CD4-positive, alpha-beta T cell treated with Interferon gamma for 1 hour (primary cell): ENCODE measurements around the gene C19orf18.
"Not testable (repeated sequence)": the region's sequence is repeated elsewhere in the genome, so short reads cannot be mapped to it uniquely, and the experiment has no call there.

Experiments
- DNase-seq: peaks from one replicate; pipeline ENCODE4 v3.0.0-alpha.2; 2020

C19orf18 gene

GRCh38 chr19:57974434-57974833 is at the start of gene C19orf18:
Gene C19orf18, minus strand, starts transcription at chr19:57974534. Its CDS starts 102 bp downstream, at chr19:57974432.
- no peak for DNase-seq

- no peak for DNase-seq
Observed at GRCh38 chr19:58022283-58022660, 47.9 kb upstream of the C19orf18 start.

GRCh38 chr19:58021541-58022282 is 47.4 kb upstream of the C19orf18 start:
- peak; percentile 59 for DNase-seq

GRCh38 chr19:58020129-58020528 is 45.8 kb upstream of the C19orf18 start:
- no peak for DNase-seq

GRCh38 chr19:58014141-58014540 is 39.8 kb upstream of the C19orf18 start:
- no peak for DNase-seq

- DNase-seq: no peak
Observed at GRCh38 chr19:58010507-58010906, 36.2 kb upstream of the C19orf18 start.

- peak; percentile 70 for DNase-seq
Observed at GRCh38 chr19:58009666-58010301, 35.5 kb upstream of the C19orf18 start.

- no peak for DNase-seq
Observed at GRCh38 chr19:58009301-58009665, 34.9 kb upstream of the C19orf18 start.

GRCh38 chr19:58008877-58009276 is 34.5 kb upstream of the C19orf18 start:
- DNase-seq: not testable (repeated sequence)

GRCh38 chr19:58007285-58007684 is 33.0 kb upstream of the C19orf18 start:
- DNase-seq: no peak

- DNase-seq: no peak
Observed at GRCh38 chr19:58003174-58003828, 29.0 kb upstream of the C19orf18 start.

- peak; percentile 85 for DNase-seq
Observed at GRCh38 chr19:58002384-58003173, 28.2 kb upstream of the C19orf18 start, which contains the start of gene ZNF606. Gene ZNF606, minus strand, starts transcription at chr19:58002820. Its CDS starts 1,501 bp downstream, at chr19:58001319.

- no peak for DNase-seq
Observed at GRCh38 chr19:58001895-58002369, 27.6 kb upstream of the C19orf18 start.

GRCh38 chr19:58000677-58001076 is 26.3 kb upstream of the C19orf18 start:
- no peak for DNase-seq

- no peak for DNase-seq
Observed at GRCh38 chr19:57992841-57993240, 18.5 kb upstream of the C19orf18 start.

- DNase-seq: no peak
Observed at GRCh38 chr19:57978586-57979289, 4.4 kb upstream of the C19orf18 start.

GRCh38 chr19:57964761-57965160 is 9.6 kb downstream of the C19orf18 start:
- DNase-seq: no peak

GRCh38 chr19:57961785-57962184 is 12.5 kb downstream of the C19orf18 start:
- no peak for DNase-seq

- DNase-seq: no peak
Observed at GRCh38 chr19:57954996-57955395, 19.3 kb downstream of the C19orf18 start.

- no peak for DNase-seq
Observed at GRCh38 chr19:57949702-57950101, 24.6 kb downstream of the C19orf18 start.

- DNase-seq: no peak
Observed at GRCh38 chr19:57949296-57949695, 25.0 kb downstream of the C19orf18 start.

GRCh38 chr19:57947419-57948134 is 26.8 kb downstream of the C19orf18 start, which contains the start of gene ZNF256:
Gene ZNF256, minus strand, starts transcription at chr19:57947706. Its CDS starts 232 bp downstream, at chr19:57947474.
- DNase-seq: peak; percentile 90
